Caco-2 (cell line): ENCODE measurements around the gene SEPTIN12. TPM values are rescaled to one million over a fixed set of nuclear protein-coding genes. Genes with fewer than 3 reads are reported as not detected.

Experiments
- BruUV-seq: library from RNA; stranded (reverse); fragments of 400-500 nt; replicated peaks from 2 replicates; lab custom pipeline; 2021; lab: Mats Ljungman, UMichigan
- CTCF ChIA-PET: fragments of 300-600 bp; sonication (Branson Sonifier 250); formaldehyde crosslinking; loops from one replicate; lab custom pipeline; 2022; ENCODE audit warnings: antibody characterized with exemption; lab: Charles Lee
- POLR2A ChIA-PET: fragments of 300-600 bp; sonication (Branson Sonifier 250); formaldehyde crosslinking; loops from one replicate; lab custom pipeline; 2022; ENCODE audit warnings: antibody characterized with exemption; lab: Charles Lee
- DNase-seq, 2 experiments: peaks; one replicate each; pipeline versions ENCODE4 v3.0.0 to v3.0.0-alpha.2; 2020 to 2022
- H3K27me3 ChIP-seq: replicated peaks from 2 replicates; pipeline ENCODE4 v1.6.0; 2011; ENCODE audit warnings: low read length; ENCODE audit not compliant: control insufficient read depth, insufficient read depth
- H3K36me3 ChIP-seq: 2 replicates; pipeline ENCODE4 v1.5.1; 2011; ENCODE audit warnings: low read length; ENCODE audit not compliant: control insufficient read depth, insufficient read depth
- H3K4me1 ChIP-seq: fragments of 250-450 bp; sonication (Bioruptor Pico); 2 replicates; pipeline ENCODE4 v1.5.1; 2020; ENCODE audit warnings: mild to moderate bottlenecking
- H3K4me3 ChIP-seq: 2 replicates; pipeline ENCODE4 v1.5.1; 2011; ENCODE audit warnings: low read depth, mild to moderate bottlenecking, control low read depth, low read length
- H3K9me3 ChIP-seq: fragments of 250-450 bp; sonication (Bioruptor Pico); 2 replicates; pipeline ENCODE4 v1.5.1; 2020; ENCODE audit warnings: mild to moderate bottlenecking, moderate library complexity
- H3K27ac Mint-ChIP-seq: one replicate; pipeline ENCODE4 v1.8.0; 2022; ENCODE audit warnings: mixed read lengths; ENCODE audit not compliant: unreplicated experiment
- H3K27me3 Mint-ChIP-seq: one replicate; pipeline ENCODE4 v1.8.0; 2022; ENCODE audit warnings: mixed read lengths; ENCODE audit not compliant: insufficient read depth, unreplicated experiment
- H3K36me3 Mint-ChIP-seq: one replicate; pipeline ENCODE4 v1.8.0; 2022; ENCODE audit warnings: mild to moderate bottlenecking, mixed read lengths; ENCODE audit not compliant: insufficient read depth, unreplicated experiment
- H3K4me1 Mint-ChIP-seq: one replicate; pipeline ENCODE4 v1.8.0; 2022; ENCODE audit warnings: low read depth, mixed read lengths; ENCODE audit not compliant: unreplicated experiment
- H3K4me3 Mint-ChIP-seq: one replicate; pipeline ENCODE4 v1.8.0; 2022; ENCODE audit warnings: mild to moderate bottlenecking, moderate library complexity, mixed read lengths; ENCODE audit not compliant: unreplicated experiment
- H3K9me3 Mint-ChIP-seq: one replicate; pipeline ENCODE4 v1.8.0; 2022; ENCODE audit warnings: mixed read lengths; ENCODE audit not compliant: unreplicated experiment
- intact Hi-C: fragments of 100-400 bp; cut with micrococcal nuclease; formaldehyde crosslinking; loops from one replicate; pipeline ENCODE4 v1.10.0; 2022; ENCODE audit not compliant: unreplicated experiment
- total RNA-seq: library from RNA; stranded (reverse); gene quantifications from 2 replicates; pipeline ENCODE4 v1.2.3, GENCODE V29; 2022
- TF ChIP-seq, protein P1 (sequence below), 2 experiments: fragments of 200-600 bp in 1 of 2; IDR thresholded peaks; 1 replicate in 1 of 2; 2 replicates in 1 of 2; pipeline versions ENCODE4 v1.5.1 to v1.8.0; 2011 to 2022; ENCODE audit warnings: antibody characterized with exemption in 1 of 2, control low read depth in 1 of 2, inconsistent platforms in 1 of 2, low read depth in 1 of 2, low read length in 1 of 2, mild to moderate bottlenecking in 1 of 2, moderate library complexity in 1 of 2; ENCODE audit not compliant: insufficient read depth in 1 of 2, severe bottlenecking in 1 of 2, unreplicated experiment in 1 of 2

Gene SEPTIN12
- total RNA-seq, 1 experiment from 2014 or later = not detected

DNA sequence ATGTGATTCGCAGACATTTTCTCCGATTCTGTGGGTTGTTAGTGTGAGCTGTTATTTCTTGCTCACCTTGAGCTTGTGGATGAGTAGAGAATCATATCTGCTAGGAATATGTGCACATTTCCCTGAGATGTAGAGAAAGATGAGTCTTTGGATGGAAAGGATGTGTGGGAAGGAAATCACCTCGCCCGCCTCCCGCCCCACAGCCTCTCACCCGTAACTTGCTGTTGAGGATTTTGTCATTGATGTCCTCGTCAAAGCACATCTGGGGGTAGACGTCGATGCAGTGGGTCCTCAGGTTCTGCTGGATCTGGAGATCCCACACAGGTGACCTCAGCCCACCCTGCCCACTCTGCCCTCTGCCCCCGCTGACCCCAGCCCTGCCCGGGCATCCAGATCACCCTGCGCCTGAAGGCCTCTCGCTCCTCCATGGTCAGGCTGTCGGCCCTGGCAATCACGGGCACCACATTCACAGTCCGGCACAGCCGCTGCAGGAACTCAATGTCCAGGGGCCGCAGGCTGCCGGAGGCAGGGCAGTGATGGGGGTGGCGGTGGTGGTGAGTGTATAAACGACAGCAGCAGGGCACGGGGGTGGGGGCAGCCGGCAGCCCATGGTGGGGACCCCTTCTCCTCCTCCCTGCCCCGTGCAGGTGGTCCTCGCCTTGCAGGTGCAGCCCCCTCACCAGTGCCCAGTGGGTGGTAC lies 4.7 kb downstream of the SEPTIN12 start:
- Mint-ChIP-seq H3K4me3 (no peak overlapping the region), H3K27ac (no peak overlapping the region), H3K36me3 (no peaks in the 10 kb centered on the region), H3K27me3 (no peaks in the 10 kb centered on the region), H3K4me1 (peaks cover 8% of the 10 kb centered on the region), H3K9me3 (no peaks in the 10 kb centered on the region)
- no peaks in the 10 kb centered on the region for H3K27me3 ChIP-seq
- H3K4me1 ChIP-seq = peaks cover 15% of the 10 kb centered on the region
- BruUV-seq = no TSS peak
- intact Hi-C loops = no loop called here
- ChIA-PET CTCF (no interaction called here), POLR2A (no interaction called here)
- TF ChIP-seq, protein P1, sequence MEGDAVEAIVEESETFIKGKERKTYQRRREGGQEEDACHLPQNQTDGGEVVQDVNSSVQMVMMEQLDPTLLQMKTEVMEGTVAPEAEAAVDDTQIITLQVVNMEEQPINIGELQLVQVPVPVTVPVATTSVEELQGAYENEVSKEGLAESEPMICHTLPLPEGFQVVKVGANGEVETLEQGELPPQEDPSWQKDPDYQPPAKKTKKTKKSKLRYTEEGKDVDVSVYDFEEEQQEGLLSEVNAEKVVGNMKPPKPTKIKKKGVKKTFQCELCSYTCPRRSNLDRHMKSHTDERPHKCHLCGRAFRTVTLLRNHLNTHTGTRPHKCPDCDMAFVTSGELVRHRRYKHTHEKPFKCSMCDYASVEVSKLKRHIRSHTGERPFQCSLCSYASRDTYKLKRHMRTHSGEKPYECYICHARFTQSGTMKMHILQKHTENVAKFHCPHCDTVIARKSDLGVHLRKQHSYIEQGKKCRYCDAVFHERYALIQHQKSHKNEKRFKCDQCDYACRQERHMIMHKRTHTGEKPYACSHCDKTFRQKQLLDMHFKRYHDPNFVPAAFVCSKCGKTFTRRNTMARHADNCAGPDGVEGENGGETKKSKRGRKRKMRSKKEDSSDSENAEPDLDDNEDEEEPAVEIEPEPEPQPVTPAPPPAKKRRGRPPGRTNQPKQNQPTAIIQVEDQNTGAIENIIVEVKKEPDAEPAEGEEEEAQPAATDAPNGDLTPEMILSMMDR (IDR thresholded peaks at IDR 0.05; ENCODE audit: insufficient read depth in 1 of 2, low read depth in 1 of 2, low read length in 1 of 2, severe bottlenecking in 1 of 2, unreplicated experiment in 1 of 2) = no peak
- no peaks in the 10 kb centered on the region for H3K9me3 ChIP-seq
- no peak overlapping the region for H3K4me3 ChIP-seq
- no peak for DNase-seq
- no peaks in the 10 kb centered on the region for H3K36me3 ChIP-seq

- no peak for DNase-seq
- H3K27me3 Mint-ChIP-seq = no peaks in the 10 kb centered on the region
- Histone ChIP-seq H3K4me1 (no peaks in the 10 kb centered on the region), H3K9me3 (no peaks in the 10 kb centered on the region), H3K36me3 (no peaks in the 10 kb centered on the region), H3K4me3 (no peak overlapping the region), H3K27me3 (no peaks in the 10 kb centered on the region)
- no peak overlapping the region for H3K27ac Mint-ChIP-seq
- no peaks in the 10 kb centered on the region for H3K36me3 Mint-ChIP-seq
- TF ChIP-seq, protein P1 (IDR thresholded peaks at IDR 0.05; ENCODE audit: insufficient read depth in 1 of 2, low read depth in 1 of 2, low read length in 1 of 2, severe bottlenecking in 1 of 2, unreplicated experiment in 1 of 2) = no peak
- intact Hi-C loops = no loop called here
- H3K4me1 Mint-ChIP-seq = no peaks in the 10 kb centered on the region
- ChIA-PET POLR2A (no interaction called here), CTCF (interaction anchor here (0.6 kb wide), 1 partner anchor 155 kb away, joined by 3 read pairs; no protein-coding TSS in a partner anchor)
- no TSS peak for BruUV-seq
- no peak overlapping the region for H3K4me3 Mint-ChIP-seq
- no peaks in the 10 kb centered on the region for H3K9me3 Mint-ChIP-seq
These were observed 7.9 kb downstream of the SEPTIN12 start for GRCh38 chr16:4780235-4780634.

GRCh38 chr16:4778050-4778392 lies 10.1 kb downstream of the SEPTIN12 start:
- TF ChIP-seq, protein P1 (IDR thresholded peaks at IDR 0.05; ENCODE audit: insufficient read depth in 1 of 2, low read depth in 1 of 2, low read length in 1 of 2, severe bottlenecking in 1 of 2, unreplicated experiment in 1 of 2) = no peak
- Mint-ChIP-seq H3K36me3 (no peaks in the 10 kb centered on the region), H3K4me1 (peaks cover 7% of the 10 kb centered on the region), H3K4me3 (no peak overlapping the region), H3K9me3 (no peaks in the 10 kb centered on the region), H3K27ac (no peak overlapping the region), H3K27me3 (no peaks in the 10 kb centered on the region)
- POLR2A ChIA-PET = no interaction called here
- intact Hi-C loops = no loop called here
- Histone ChIP-seq H3K36me3 (no peaks in the 10 kb centered on the region), H3K4me1 (no peaks in the 10 kb centered on the region), H3K4me3 (no peak overlapping the region), H3K9me3 (no peaks in the 10 kb centered on the region), H3K27me3 (no peaks in the 10 kb centered on the region)
- BruUV-seq = no TSS peak
- DNase-seq = no peak
- CTCF ChIA-PET = no interaction called here
